NCI-H1417 (cell line): Measurements from ENCODE around the gene RASA3.
"Not testable (repeated sequence)": the region's sequence is repeated elsewhere in the genome, so short reads cannot be mapped to it uniquely, and the experiment has no call there.

ENCODE experiments used
- DNase-seq, 3 experiments: peaks; one replicate each; lab custom pipeline; 2025; lab: John Stamatoyannopoulos, UW

The RASA3 gene

DNA sequence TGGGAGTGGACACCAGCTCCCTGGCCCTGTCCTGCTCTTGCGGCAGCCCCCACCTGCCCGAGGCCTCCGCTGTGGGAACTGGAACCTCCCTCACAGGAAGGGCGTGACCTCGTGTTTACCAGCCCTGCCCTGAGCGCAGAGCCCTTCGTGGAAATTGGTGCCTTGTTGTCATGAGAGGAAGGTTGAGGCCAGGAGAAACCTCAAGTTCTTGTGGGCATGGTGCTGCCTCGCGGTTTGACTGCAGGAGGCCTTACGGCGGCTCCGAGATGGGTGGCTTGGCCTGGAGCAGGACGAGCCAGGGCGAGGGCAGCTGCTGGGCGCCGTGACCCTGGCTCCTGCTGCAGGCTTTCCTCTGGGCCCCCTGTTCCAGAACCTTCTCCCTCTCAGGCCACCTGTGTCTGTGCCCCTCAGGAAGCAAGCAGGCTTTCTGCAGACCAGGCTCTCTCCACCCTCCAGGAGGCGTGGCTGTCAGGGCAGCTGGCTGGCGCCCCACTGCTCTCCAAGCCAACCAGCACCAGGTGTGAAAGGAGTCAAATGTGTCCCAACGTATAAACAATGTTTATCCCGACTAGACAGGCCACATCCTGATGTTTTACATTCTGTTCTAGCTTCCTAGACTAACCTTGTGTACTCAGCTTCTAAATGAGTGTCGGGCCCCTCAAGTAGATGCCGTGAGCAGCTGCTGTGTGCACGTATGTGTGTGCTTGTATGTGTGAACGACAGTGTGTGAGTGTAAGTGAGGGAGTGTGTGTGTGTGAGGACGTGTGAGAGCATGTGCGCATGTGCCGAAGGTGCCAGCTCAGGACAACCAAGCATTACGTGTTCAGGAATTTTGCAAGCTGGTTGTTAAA lies 10.4 kb upstream of the RASA3 start:
- peak; percentile 92 to 99 (median 94) for DNase-seq

DNA sequence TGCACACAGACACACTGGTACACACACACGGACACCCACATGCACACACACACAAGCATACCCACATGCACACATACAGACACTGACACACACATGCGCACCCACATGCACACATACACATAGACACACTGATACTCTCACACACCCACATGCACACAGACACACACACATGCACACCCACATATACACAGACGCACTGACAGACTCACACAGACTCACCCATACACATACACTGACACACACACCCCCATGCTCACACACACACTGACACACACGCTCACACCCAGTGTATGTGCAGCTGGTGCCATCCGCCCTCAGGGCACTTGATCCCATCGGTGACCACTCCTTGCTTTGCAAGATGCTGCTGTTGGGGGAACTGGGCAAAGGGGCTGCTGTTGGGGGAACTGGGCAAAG lies 9.7 kb upstream of the RASA3 start:
- DNase-seq = peak in 1 of 3 experiments; percentile 67

DNA sequence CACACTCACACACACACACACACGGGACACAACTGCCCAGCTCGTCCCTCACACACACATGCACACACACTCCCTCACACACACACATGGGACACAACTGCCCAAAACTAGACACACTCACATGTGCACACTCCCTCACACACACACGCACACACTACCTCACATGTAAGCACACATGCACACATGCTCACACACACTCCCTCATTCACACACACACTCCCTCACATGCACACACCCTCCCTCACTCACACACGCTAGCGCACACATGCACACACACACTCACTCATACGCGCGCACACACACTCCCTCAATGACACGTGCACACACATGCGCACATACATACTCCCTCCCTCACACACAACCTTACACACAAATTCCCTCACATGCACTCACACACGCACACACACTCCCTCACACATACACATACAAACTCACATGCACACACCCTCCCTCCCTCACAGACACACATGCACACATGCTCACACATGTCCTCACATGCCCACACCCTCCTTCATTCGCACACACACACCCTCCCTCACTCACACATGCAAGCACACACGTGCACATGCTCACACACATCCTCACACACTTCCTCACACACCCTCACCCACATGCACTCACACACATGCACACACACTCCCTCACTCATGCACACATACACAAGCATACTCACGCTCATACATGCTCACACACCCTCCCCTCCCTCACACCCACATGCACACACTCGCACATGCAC lies 9.0 kb upstream of the RASA3 start:
- DNase-seq = no peak

DNA sequence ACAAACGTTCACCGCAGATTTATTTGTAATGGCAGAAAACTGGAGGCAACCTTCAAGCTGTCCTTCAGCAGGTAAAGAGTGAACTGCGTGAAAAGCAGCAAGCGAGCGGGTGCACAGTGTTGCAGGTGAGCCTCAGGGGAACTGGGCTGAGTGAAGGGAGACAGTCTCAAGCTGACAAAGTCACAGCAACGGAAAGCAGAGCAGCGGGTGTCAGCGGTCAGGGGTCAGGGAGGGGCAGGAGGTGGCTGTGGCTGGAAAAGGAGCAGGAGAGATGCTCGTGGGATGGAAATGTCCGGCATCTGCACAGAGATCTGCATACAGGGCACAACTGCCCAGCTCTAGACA lies 8.5 kb upstream of the RASA3 start:
- peak; percentile 30 to 69 (median 64) for DNase-seq

DNA sequence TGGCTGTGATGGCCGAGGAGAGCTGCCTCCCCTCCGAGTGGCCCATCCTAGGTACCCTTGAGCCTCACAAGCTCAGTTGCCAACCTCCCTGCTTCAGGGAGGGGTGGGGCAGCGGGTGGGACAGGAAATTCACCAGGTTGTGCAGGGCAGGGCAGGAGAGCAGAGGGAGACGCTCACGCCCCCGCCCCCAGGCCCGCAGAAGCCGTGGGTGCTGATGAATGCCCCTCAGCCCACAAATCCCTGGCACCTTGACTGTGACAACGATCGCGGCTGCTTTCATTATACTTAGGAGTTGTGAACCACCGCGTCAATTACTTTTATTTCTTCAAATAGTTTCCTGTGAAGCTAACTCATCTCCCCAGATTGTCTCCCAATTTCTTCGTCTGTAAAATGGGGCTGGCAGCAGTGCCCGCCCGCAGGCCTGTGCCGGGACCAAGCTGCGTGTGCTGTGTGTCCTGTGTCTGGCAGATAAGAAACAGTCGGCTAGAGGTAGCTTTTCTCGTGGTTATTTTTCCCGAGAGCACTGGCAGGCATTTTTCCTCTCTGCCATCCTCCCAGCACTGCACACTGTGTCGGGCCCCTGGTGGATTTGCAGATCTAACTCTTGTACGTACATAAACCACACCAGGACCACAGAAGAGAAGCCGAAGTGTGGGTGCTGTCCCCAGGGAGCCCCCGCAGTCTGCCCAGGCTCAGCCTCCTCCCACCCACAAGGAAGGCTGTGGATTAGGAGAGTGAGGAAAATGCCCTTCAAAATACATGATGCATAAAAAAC lies 7.9 kb upstream of the RASA3 start:
- no peak for DNase-seq

DNA sequence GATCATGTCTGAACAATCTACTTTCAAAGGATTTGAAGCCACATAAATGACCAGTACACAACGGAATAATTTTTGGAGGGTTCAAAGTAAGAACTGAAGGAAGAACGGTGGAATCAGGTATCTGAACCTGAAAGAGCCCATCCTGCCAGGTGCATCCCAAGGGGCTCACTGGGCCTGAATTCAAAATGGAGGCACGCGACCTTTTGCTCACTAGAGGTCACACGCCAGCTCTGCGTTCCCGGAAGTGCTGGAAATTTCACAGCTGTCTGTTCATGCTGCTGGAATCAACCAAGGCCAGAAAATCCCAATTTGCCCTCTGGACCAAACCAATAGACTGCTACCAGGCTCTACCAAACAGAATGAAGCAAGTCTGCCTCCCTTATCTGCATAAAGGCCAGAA lies 4.2 kb upstream of the RASA3 start:
- no peak for DNase-seq

DNA sequence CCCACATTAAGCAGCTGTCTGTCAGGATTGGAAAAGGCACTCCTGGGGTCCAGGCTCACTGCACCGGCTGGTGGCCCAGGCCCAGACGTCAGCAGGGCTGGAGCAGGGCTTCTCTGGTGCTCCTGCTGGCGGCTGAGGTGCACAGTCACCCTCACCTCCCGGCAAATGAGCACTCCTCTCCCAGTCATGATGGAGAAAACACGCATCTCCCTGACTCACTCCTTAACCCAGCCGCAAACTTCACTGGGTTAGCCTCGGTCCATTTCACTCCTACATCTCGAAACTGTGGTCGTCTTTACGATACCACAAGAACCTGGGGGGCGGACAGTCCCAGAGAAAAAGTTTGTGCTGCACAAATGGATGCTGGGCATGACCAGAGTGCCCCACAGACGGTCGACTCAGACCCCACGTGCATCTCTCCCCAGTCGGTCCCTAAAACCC lies 3.3 kb upstream of the RASA3 start:
- no peak for DNase-seq

DNA sequence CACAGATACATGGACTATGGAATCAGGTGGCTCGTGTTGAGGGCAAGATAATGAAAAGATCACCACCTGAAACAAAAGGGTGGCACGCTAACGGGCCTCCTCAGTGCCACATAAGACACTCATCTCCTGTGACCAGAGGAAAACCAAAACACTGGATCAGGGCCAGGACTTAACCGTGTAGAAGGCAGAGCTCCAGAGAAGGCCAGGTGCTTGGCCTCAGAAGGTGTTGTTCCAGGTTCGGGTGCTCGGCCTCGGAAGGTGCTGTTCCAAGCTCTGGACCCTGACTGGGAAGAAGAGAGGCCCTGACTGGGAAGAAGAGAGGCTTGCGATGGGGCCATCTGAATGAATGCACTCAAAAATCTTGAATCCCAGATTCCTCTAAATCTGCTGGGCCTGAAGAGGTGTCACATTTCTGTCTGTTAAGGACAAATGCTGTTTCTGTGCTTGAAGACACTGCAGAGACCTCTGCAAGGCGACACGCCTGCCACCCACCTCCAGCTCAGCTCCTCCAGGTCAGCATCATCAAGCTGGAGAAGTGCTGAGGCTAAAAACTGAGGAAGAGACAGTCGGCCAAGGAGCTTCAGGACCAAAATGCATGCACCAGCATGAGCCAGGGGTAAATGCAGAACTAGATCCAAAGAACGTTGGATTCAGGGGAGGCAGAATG lies 2.7 kb upstream of the RASA3 start:
- DNase-seq = peak in 1 of 3 experiments; percentile 60

DNA sequence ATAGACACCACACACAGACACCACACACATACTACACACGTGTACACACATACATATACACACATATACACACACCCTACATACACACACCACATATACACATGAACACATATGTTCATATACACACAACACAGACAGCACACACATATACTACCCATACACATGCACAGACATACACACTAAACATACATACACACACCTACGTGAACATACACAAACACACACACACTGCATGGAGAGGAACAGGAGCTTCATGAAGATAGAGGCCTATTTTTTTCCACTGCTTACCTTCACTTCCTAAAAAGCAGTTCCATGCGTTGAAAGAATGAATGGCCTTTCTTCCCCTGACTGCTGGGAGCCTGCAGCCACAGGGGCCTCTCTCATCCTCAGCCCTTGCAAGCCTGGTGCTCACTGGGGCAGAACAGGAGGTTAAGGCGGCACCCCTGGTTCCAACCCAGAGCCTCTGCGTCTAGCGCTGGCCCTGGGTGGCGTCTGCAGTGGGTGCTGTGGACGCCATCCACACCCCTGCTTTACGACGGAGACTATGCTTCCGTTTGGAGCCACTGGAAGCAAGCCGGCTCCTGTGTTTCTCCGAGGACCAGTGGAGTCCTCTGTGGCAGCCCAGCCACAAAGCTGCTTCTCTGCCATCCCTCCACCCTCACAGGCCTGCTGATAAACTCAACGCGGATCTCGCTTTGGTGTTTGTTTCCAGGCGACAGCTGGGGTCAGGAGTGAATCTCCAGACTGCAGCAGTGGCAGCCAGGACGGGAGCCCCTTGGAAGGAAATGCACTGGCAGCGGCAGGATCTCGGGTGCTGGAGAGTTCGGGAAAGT lies 1.9 kb upstream of the RASA3 start:
- peak in 1 of 3 experiments; percentile 58 for DNase-seq

DNA sequence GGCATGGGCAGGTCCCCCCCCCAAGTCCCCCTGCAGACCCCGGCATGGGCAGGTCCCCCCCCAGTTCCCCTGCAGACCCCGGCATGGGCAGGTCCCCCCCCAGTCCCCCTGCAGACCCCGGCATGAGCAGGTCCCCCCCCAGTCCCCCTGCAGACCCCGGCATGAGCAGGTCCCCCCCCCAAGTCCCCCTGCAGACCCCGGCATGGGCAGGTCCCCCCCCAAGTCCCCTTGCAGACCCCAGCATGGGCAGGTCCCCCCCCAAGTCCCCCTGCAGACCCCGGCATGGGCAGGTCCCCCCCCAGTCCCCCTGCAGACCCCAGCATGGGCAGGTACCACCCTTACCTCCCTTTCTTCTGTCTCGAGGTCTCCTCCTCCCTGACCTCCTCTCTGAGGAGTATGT lies 1.1 kb upstream of the RASA3 start:
- DNase-seq = not testable (repeated sequence)

DNA sequence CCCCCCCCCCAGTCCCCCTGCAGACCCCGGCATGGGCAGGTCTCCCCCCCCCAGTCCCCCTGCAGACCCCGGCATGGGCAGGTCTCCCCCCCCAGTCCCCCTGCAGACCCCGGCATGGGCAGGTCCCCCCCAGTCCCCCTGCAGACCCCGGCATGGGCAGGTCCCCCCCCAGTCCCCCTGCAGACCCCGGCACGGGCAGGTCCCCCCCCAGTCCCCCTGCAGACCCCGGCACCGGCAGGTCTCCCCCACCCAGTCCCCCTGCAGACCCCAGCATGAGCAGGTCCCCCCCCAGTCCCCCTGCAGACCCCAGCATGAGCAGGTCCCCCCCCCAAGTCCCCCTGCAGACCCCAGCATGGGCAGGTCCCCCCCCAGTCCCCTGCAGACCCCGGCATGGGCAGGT lies 703 bp upstream of the RASA3 start:
- DNase-seq = not testable (repeated sequence)

DNA sequence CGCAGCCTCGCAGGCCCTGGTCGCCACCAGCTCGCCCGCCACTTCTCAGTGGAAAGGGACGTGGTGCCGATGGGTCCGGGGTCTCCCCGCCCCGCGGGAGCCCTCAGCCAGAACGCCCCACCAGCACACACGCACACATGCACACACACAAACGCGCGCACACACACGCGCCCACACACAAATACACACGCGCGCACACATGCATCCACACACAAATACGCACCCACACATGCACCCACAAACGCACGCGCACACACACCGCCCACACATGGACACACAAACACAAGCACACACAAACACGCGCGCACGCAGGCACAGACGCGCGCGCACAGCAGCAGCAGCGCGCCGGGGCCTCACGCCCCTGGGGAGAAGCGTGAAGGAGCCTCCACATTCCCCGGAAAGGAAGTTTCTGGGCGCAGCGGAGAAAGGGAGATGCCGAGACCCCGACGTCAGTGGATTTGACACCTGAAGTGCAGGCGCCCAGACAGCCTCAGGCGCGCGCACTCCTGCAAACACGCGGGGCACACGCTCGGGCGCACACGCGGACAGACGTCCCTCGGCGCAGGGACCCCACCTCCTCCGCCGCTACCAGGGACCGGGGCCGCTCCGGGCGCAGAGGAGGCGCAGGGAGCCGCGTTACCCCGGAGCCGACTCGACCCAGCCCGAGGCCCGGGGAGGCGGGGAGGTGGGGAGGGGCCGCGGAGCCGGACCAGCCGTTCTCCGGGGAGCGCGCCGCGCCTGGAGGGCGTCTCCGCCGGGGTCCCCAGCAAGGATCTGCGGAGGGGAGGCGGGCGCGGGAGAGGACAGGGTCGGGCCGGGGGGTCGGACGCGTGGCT lies 622 bp downstream of the RASA3 start:
- DNase-seq = peak in 2 of 3 experiments; percentile 36 to 84

DNA sequence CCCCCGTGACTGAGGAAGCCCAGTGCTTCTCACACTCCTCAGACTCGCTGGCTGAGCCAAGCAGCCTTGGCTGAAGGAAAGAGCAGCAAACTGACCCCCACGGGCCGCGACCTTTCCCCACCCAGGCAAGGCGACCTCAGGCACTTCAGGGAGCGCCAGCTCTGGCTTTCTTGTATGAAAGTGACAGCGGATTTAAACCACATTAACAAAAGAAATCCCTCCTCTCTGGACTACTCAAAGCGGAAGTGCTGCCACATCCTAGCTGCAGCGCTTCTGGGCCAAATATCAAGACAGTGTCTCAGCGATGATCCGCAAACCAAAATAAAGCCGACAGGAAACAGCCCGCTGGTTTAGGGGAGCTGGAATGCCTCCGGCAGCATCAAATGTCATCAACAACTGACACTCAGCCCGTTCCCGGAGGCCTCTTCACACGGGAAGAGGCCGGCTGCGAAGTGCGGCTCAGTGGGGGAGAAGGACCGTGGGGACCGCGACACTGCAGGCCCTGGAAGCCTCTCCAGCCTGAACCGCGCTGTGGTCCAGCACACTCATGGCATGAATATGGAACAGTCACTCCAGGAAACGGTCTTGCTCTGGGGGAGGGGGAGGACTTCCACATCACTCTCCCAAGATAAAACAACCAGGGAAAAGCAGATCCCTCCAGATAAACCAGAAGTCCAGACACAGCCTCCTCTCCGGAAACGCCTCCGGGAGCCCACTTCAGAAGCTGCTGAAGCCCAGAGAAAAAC lies 1.4 kb downstream of the RASA3 start:
- DNase-seq = peak; percentile 78 to 88 (median 81)

DNA sequence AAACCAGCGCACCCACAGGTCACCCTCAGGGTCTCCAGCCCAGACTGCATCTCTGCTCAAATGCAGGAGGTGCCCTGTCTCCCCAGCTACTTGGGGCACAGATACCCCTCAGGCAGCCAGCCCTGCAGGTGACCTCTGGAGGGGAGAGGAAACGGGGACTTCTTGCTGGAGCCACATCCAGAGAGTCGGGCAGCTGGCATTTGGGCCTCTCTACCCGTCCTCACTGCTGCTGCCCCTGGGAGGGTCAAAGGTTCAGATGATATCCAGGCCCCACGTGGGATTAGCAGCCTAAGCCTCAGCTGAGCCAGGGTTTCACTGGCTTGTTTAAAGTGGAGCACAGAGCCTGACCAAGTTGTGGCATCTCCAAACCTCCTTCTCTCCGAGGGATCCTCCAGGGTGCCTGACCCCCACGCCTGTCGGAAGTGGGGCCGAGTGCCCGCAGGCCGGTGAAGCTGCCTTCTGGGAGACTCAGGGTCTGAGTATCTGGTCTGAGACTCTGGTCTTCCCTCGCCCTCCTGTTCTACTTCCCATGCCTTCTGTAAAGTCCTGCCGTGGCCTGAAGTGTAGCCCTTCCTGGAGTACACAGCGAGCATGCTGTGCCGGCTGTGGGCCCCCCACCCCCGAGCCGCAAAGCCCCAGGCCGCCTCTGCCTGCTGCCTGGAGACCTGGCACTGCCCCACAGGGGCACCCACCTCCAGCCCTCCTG lies 2.1 kb downstream of the RASA3 start:
- no peak for DNase-seq

DNA sequence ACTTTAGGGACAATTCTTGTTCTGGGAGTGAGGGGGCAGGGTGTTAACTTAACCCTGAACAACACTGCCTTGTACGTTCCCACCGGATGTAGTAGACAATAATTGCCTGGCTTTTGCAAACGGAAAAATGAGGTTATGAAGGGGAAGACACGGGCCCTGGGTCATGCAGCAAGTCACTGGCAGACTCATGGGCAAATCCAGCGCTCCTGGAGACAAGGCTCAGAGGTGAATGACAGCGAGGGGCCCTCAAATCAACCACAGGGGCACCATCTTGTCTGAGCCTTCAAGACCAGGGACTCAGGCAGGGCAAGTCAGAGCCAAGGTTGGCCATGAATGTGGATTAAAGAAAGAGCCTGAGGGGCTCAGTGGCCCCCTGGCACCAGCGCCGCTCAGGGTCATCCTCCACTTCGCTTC lies 2.8 kb downstream of the RASA3 start:
- no peak for DNase-seq

DNA sequence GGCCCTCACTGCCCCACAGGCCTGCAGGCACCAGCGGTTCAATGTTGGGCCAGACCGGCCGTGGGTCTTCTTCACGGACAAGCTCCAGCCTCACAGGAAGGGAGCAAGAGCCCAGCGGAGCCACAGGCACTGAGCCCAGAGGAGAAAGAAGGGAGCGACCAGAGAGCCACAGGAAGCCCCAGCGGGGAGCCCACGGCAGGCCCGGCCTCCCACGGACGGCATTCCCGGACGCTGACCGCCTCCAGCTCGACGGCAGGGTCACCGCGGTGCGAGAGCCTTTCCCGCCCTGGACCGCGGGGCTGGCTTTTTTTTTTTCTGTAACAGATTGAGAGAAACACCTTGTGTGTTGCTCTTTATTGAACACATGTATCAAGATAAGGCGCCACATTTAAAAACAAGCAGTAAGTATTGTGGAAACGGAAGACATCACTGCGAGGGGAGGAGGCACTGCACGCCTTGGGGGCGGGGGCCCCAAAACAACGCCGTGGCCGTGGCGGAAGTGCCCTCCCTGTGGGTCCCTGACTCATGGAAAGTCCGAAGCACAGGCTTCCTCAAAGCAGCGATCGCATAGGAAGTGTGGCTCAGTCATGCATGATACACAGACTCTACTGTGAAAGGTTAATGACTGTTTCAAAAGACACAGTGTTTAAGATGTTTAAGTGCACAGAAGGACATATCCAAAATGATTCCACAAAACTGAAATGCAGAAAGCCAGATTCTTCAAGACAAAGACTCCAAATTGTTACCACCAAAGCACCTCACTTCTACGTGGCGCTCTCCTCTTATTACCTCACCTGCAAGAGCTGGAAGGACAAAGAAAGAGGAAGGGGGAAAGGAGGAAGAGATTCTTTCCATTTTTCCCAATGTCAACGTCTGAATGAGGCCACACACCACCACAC lies 3.5 kb downstream of the RASA3 start:
- no peak for DNase-seq

DNA sequence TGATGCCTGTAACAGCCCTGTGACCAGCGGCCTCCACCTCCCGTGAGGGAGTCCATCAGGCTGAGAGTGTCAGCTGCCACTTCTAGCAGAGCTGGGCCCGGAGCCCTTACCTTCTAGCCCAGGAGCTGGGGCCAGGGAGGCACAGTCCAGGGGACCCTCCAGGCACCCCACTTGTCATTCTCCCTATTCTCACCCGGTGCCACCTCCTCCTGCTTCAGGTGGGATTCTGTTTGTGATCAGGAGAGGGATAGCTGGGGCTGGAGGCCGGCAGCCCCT lies 4.1 kb downstream of the RASA3 start:
- no peak for DNase-seq
